ENCODE measurements around the gene SSTR3.

GRCh38 chr22:37258753-37259401, 46.6 kb upstream of the SSTR3 start:
- TF ChIP-seq EHMT2 (IDR thresholded peaks at IDR 0.05; ENCODE audit: borderline replicate concordance, low read depth, low read length) = no peak
- no peak for TF ChIP-seq BHLHE40 (IDR thresholded peaks at IDR 0.05; ENCODE audit: low read length)
- no peak for TF ChIP-seq JUNB (CRISPR knock-in tag; IDR thresholded peaks at IDR 0.05; ENCODE audit: borderline replicate concordance)
- TF ChIP-seq HMGXB4 (CRISPR knock-in tag; IDR thresholded peaks at IDR 0.05; ENCODE audit: borderline replicate concordance in 1 of 2, low read depth in 1 of 2) = no peak
- no peak for TF ChIP-seq RAD21 (CRISPR knock-in tag; IDR thresholded peaks at IDR 0.05)
- TF ChIP-seq ZNF24 (IDR thresholded peaks at IDR 0.05) = no peak
